B cell (primary cell): Measurements from ENCODE around the gene PRSS33. TPM values are rescaled to one million over a fixed set of nuclear protein-coding genes. Genes with fewer than 3 reads are reported as not detected.

Experiments used
- ATAC-seq: fragments of 200-7000 bp; cut with Tn5 transposase; one replicate; pipeline ENCODE4 v1.10.0; 2021; ENCODE audit warnings: low read depth, mild to moderate bottlenecking, moderate number of reproducible peaks, moderate library complexity
- CTCF ChIA-PET: fragments of 350-600 bp; sonication (Branson Sonifier 250); formaldehyde crosslinking; loops from one replicate; lab custom pipeline; 2021; ENCODE audit warnings: antibody characterized with exemption, inconsistent platforms; lab: Charles Lee
- POLR2A ChIA-PET: fragments of 350-600 bp; sonication (Branson Sonifier 250); formaldehyde crosslinking; loops from one replicate; lab custom pipeline; 2021; ENCODE audit warnings: antibody characterized with exemption; lab: Charles Lee
- DNase-seq: peaks from one replicate; pipeline ENCODE4 v3.0.0; 2013
- H2AFZ ChIP-seq: 2 replicates; pipeline ENCODE4 v1.6.1; 2012; ENCODE audit warnings: mild to moderate bottlenecking, low read depth, low read length; ENCODE audit not compliant: insufficient read depth, poor library complexity, severe bottlenecking
- H3K27ac ChIP-seq, 2 donors: 1 replicate in 1 of 2; 2 replicates in 1 of 2; pipeline ENCODE4 v1.5.1; 2012 to 2013; ENCODE audit warnings: low read length in 2 of 2, mild to moderate bottlenecking in 2 of 2, moderate library complexity in 1 of 2
- H3K27me3 ChIP-seq, 4 experiments: fragments of 200-600 bp in 1 of 4; sonication (generic) in 1 of 4; replicated peaks in 1 of 4; 1 replicate in 2 of 4; 2 replicates in 2 of 4; pipeline versions ENCODE4 v1.6.1 to v1.7.0; 2013 to 2016; ENCODE audit warnings: low read length in 3 of 4, mild to moderate bottlenecking in 2 of 4, mixed read lengths in 1 of 4, moderate library complexity in 1 of 4; ENCODE audit not compliant: insufficient read depth in 4 of 4, control insufficient read depth in 3 of 4; ENCODE audit errors: control extremely low read depth in 1 of 4
- H3K36me3 ChIP-seq, 2 experiments: replicated peaks in 1 of 2; 1 replicate in 1 of 2; 2 replicates in 1 of 2; pipeline versions ENCODE4 v1.6.1 to v1.7.1; 2013; ENCODE audit warnings: low read length in 1 of 2; ENCODE audit not compliant: insufficient read depth in 2 of 2, control insufficient read depth in 1 of 2; ENCODE audit errors: control extremely low read depth in 1 of 2, extremely low read depth in 1 of 2
- H3K4me1 ChIP-seq, 2 donors: fragments of 200-600 bp in 1 of 2; sonication (generic) in 1 of 2; 1 replicate in 1 of 2; 2 replicates in 1 of 2; pipeline versions ENCODE4 v1.5.1 to v1.6.1; 2013 to 2017; ENCODE audit warnings: low read length in 2 of 2; ENCODE audit not compliant: control insufficient read depth in 2 of 2, insufficient read depth in 2 of 2
- H3K4me2 ChIP-seq: replicated peaks from 2 replicates; pipeline ENCODE3; 2012; ENCODE audit warnings: mild to moderate bottlenecking, low read depth, low read length; ENCODE audit not compliant: poor library complexity, severe bottlenecking
- H3K4me3 ChIP-seq, 5 experiments: fragments of 200-600 bp in 1 of 5; sonication (generic) in 1 of 5; 1 replicate in 3 of 5; 2 replicates in 2 of 5; pipeline versions ENCODE4 v1.5.1 to v1.7.0; 2011 to 2016; ENCODE audit warnings: low read length in 4 of 5, mild to moderate bottlenecking in 4 of 5, low read depth in 2 of 5, control low read depth in 1 of 5, moderate library complexity in 1 of 5; ENCODE audit not compliant: insufficient read depth in 1 of 5; ENCODE audit errors: control extremely low read depth in 1 of 5, extremely low read depth in 1 of 5
- H3K79me2 ChIP-seq: fragments of 200-600 bp; sonication (generic); one replicate; pipeline ENCODE4 v1.6.0; 2016; ENCODE audit warnings: low read length; ENCODE audit not compliant: control insufficient read depth, insufficient read depth
- H3K9ac ChIP-seq: fragments of 200-600 bp; sonication (generic); 2 replicates; pipeline ENCODE4 v1.6.1; 2017; ENCODE audit warnings: mild to moderate bottlenecking, low read length, moderate library complexity
- H3K9me3 ChIP-seq, 3 donors: one replicate each; pipeline versions ENCODE4 v1.6.1 to v1.7.1; 2013; ENCODE audit warnings: low read length in 2 of 3; ENCODE audit not compliant: control insufficient read depth in 2 of 3, insufficient read depth in 1 of 3; ENCODE audit errors: control extremely low read depth in 1 of 3
- H4K20me1 ChIP-seq: 2 replicates; pipeline ENCODE4 v1.6.0; 2012; ENCODE audit warnings: mild to moderate bottlenecking, low read length; ENCODE audit not compliant: insufficient read depth, control insufficient read depth, poor library complexity, severe bottlenecking
- H3K27ac Mint-ChIP-seq: one replicate; pipeline ENCODE4 v1.8.0; 2021; ENCODE audit warnings: mixed read lengths
- H3K27me3 Mint-ChIP-seq: one replicate; pipeline ENCODE4 v1.8.0; 2021; ENCODE audit warnings: mixed read lengths
- H3K4me1 Mint-ChIP-seq: one replicate; pipeline ENCODE4 v1.8.0; 2021; ENCODE audit warnings: mixed read lengths
- H3K4me3 Mint-ChIP-seq: one replicate; pipeline ENCODE4 v1.8.0; 2021; ENCODE audit warnings: mixed read lengths
- H3K9me3 Mint-ChIP-seq: one replicate; pipeline ENCODE4 v1.8.0; 2022; ENCODE audit warnings: mixed read lengths; ENCODE audit not compliant: insufficient read depth
- CTCF ChIP-seq: fragments of 200-600 bp; IDR thresholded peaks from one replicate; pipeline ENCODE4 v1.8.0; 2022; ENCODE audit warnings: antibody characterized with exemption, mild to moderate bottlenecking
- EZH2 ChIP-seq: IDR thresholded peaks from 2 replicates; pipeline ENCODE4 v1.6.1; 2012; ENCODE audit warnings: borderline replicate concordance, low read depth, mild to moderate bottlenecking, moderate library complexity, low read length; ENCODE audit not compliant: insufficient read depth, poor library complexity, severe bottlenecking
- WGBS: methylation state at CpG from one replicate; pipeline ENCODE4 v1.1.5; 2013; ENCODE audit warnings: missing lambda C conversion rate; ENCODE audit not compliant: insufficient coverage; 5-methylcytosine and 5-hydroxymethylcytosine counted together
- intact Hi-C: fragments of 100-400 bp; cut with micrococcal nuclease; formaldehyde crosslinking; loops from one replicate; pipeline ENCODE4 v1.10.0; 2022
- polyA plus RNA-seq: library from polyadenylated mRNA; depleted of rRNA; stranded (reverse); fragments of >200 nt; gene quantifications from 2 replicates; pipeline ENCODE4 v1.2.3, GENCODE V29; 2012
- small RNA-seq: library from RNA; depleted of rRNA; stranded (forward); fragments of <200 nt; gene quantifications from one replicate; pipeline ENCODE3, GENCODE V24; 2012; ENCODE audit warnings: low replicate concordance, low read depth; ENCODE audit not compliant: insufficient read length
- total RNA-seq, 2 donors: library from RNA; stranded (reverse); fragments of 120-200 nt in 1 of 2; gene quantifications; 1 replicate in 1 of 2; 2 replicates in 1 of 2; pipeline versions ENCODE4 v1.2.3 to v1.2.4, GENCODE V29; 2013 to 2022

PRSS33 gene
- total and polyA plus RNA-seq, 2 donors (not counting 1 experiment from before 2014, with no cell fraction given) = not detected

- Histone ChIP-seq H3K27ac (no peak overlapping the region), H3K79me2 (no peaks in the 10 kb centered on the region), H3K9me3 (no peaks in the 10 kb centered on the region), H3K4me1 (no peaks in the 10 kb centered on the region), H3K4me3 (no peak overlapping the region), H3K9ac (no peak overlapping the region), H3K27me3 (peaks cover 0 to 6% (median 0%) of the 10 kb centered on the region in 4 experiments), H3K4me2 (no peak overlapping the region), H3K36me3 (no peaks in the 10 kb centered on the region), H4K20me1 (no peaks in the 10 kb centered on the region), H2AFZ (no peak overlapping the region)
- CTCF ChIA-PET = no interaction called here
- POLR2A ChIA-PET = no interaction called here
- no peak for DNase-seq
- H3K9me3 Mint-ChIP-seq = no peaks in the 10 kb centered on the region
- no peaks in the 10 kb centered on the region for H3K4me1 Mint-ChIP-seq
- no peak overlapping the region for H3K4me3 Mint-ChIP-seq
- ATAC-seq = no peak
- H3K27ac Mint-ChIP-seq = no peak overlapping the region
- H3K27me3 Mint-ChIP-seq = peaks cover 6% of the 10 kb centered on the region
- WGBS = 88% methylated on average over 6 of the region's 10 CpGs
- intact Hi-C loops = no loop called here
- no peak for TF ChIP-seq CTCF
- no peak for TF ChIP-seq EZH2
These were observed 52.4 kb downstream of the PRSS33 start for GRCh38 chr16:2734844-2735515.

Small RNA genes lying within 50 kb of the gene (small RNA-seq; reads per million reads assigned to genes)
- gene SNORA3C = not detected

Other genes with a start within 250 kb of the PRSS33 start
- gene PDPK1, start 249.5 kb downstream of the PRSS33 start, total RNA-seq = 84.1 and 86.0 TPM in 2 replicates
- 32.5 and 33.3 TPM in 2 replicates for gene PDPK1, start 249.5 kb downstream of the PRSS33 start, polyA plus RNA-seq
- gene KCTD5, start 105.0 kb downstream of the PRSS33 start, total RNA-seq = 35.1 and 37.3 TPM in 2 replicates
- 15.2 and 17.2 TPM in 2 replicates for gene KCTD5, start 105.0 kb downstream of the PRSS33 start, polyA plus RNA-seq
- 2.4 TPM in 2 replicates for gene PRSS27, start 67.3 kb downstream of the PRSS33 start, total RNA-seq
- gene PRSS27, start 67.3 kb downstream of the PRSS33 start, polyA plus RNA-seq = 2.1 and 3.6 TPM in 2 replicates
- gene SRRM2, start 34.9 kb downstream of the PRSS33 start, total RNA-seq = 1,470 and 1,485 TPM in 2 replicates
- gene SRRM2, start 34.9 kb downstream of the PRSS33 start, polyA plus RNA-seq = 1,588 and 1,879 TPM in 2 replicates
- 84.4 and 93.1 TPM in 2 replicates for gene ELOB, start 10.3 kb downstream of the PRSS33 start, total RNA-seq
- 73.1 and 136 TPM in 2 replicates for gene ELOB, start 10.3 kb downstream of the PRSS33 start, polyA plus RNA-seq
- gene PRSS41, start 10.9 kb upstream of the PRSS33 start, total RNA-seq = not detected in 2 replicates
- not detected in 2 replicates for gene PRSS41, start 10.9 kb upstream of the PRSS33 start, polyA plus RNA-seq
- 1.8 and 2.0 TPM in 2 replicates for gene PRSS21, start 29.7 kb upstream of the PRSS33 start, total RNA-seq
- 4.3 and 5.8 TPM in 2 replicates for gene PRSS21, start 29.7 kb upstream of the PRSS33 start, polyA plus RNA-seq
- gene ZG16B, start 42.7 kb upstream of the PRSS33 start, total RNA-seq = not detected in 2 replicates
- gene ZG16B, start 42.7 kb upstream of the PRSS33 start, polyA plus RNA-seq = not detected in 2 replicates
- not detected in 2 replicates for gene PRSS22, start 70.6 kb upstream of the PRSS33 start, total RNA-seq
- not detected in 2 replicates for gene PRSS22, start 70.6 kb upstream of the PRSS33 start, polyA plus RNA-seq
- gene FLYWCH2, start 95.7 kb upstream of the PRSS33 start, total RNA-seq = 22.3 and 26.5 TPM in 2 replicates
- gene FLYWCH2, start 95.7 kb upstream of the PRSS33 start, polyA plus RNA-seq = 18.7 and 24.1 TPM in 2 replicates
- 119 and 120 TPM in 2 replicates for gene FLYWCH1, start 124.4 kb upstream of the PRSS33 start, total RNA-seq
- gene FLYWCH1, start 124.4 kb upstream of the PRSS33 start, polyA plus RNA-seq = 43.0 and 78.3 TPM in 2 replicates
- 0.17 and 0.19 TPM in 2 replicates for gene KREMEN2, start 176.7 kb upstream of the PRSS33 start, total RNA-seq
- gene KREMEN2, start 176.7 kb upstream of the PRSS33 start, polyA plus RNA-seq = 1.1 and 2.6 TPM in 2 replicates
- 1.8 and 2.6 TPM in 2 replicates for gene PAQR4, start 181.8 kb upstream of the PRSS33 start, total RNA-seq
- 1.8 and 2.8 TPM in 2 replicates for gene PAQR4, start 181.8 kb upstream of the PRSS33 start, polyA plus RNA-seq
- gene PKMYT1, start 192.9 kb upstream of the PRSS33 start, total RNA-seq = 0.67 and 1.0 TPM in 2 replicates
- 1.4 and 2.6 TPM in 2 replicates for gene PKMYT1, start 192.9 kb upstream of the PRSS33 start, polyA plus RNA-seq
- not detected in 2 replicates for gene CLDN9, start 225.4 kb upstream of the PRSS33 start, total RNA-seq
- gene CLDN9, start 225.4 kb upstream of the PRSS33 start, polyA plus RNA-seq = 0.04 and 0.20 TPM in 2 replicates
- not detected in 2 replicates for gene CLDN6, start 230.6 kb upstream of the PRSS33 start, total RNA-seq
- gene CLDN6, start 230.6 kb upstream of the PRSS33 start, polyA plus RNA-seq = not detected in 2 replicates
- gene TNFRSF12A, start 232.8 kb upstream of the PRSS33 start, total RNA-seq = 0.85 and 1.3 TPM in 2 replicates
- 0.61 and 0.72 TPM in 2 replicates for gene TNFRSF12A, start 232.8 kb upstream of the PRSS33 start, polyA plus RNA-seq
- 17.9 and 19.1 TPM in 2 replicates for gene HCFC1R1, start 236.4 kb upstream of the PRSS33 start, total RNA-seq
- 15.3 and 24.8 TPM in 2 replicates for gene HCFC1R1, start 236.4 kb upstream of the PRSS33 start, polyA plus RNA-seq
- gene THOC6, start 236.5 kb upstream of the PRSS33 start, total RNA-seq = 25.3 and 28.5 TPM in 2 replicates
- gene THOC6, start 236.5 kb upstream of the PRSS33 start, polyA plus RNA-seq = 52.2 and 63.9 TPM in 2 replicates
- 0.20 TPM in 1 of 2 replicates, not detected in the other for gene BICDL2, start 249.4 kb upstream of the PRSS33 start, total RNA-seq
- gene BICDL2, start 249.4 kb upstream of the PRSS33 start, polyA plus RNA-seq = not detected in 2 replicates